Lower leg skin (tissue), 3 donors: ENCODE measurements around the gene CCDC117.

Source experiments
- POLR2A ChIP-seq, 2 donors: fragments of 450-650 bp; IDR thresholded peaks; one replicate each; pipeline ENCODE4 v1.6.1; 2016 to 2017; ENCODE audit warnings: antibody characterized with exemption in 2 of 2, mild to moderate bottlenecking in 1 of 2, moderate library complexity in 1 of 2
- TF ChIP-seq, protein P1 (sequence below), 3 donors: fragments of 450-650 bp; IDR thresholded peaks; one replicate each; pipeline ENCODE4 v1.5.1; 2016; ENCODE audit warnings: antibody characterized with exemption in 3 of 3, mild to moderate bottlenecking in 3 of 3, moderate library complexity in 2 of 3

GRCh38 chr22:28831140-28832072, 58.9 kb downstream of the CCDC117 start:
- TF ChIP-seq, protein P1, sequence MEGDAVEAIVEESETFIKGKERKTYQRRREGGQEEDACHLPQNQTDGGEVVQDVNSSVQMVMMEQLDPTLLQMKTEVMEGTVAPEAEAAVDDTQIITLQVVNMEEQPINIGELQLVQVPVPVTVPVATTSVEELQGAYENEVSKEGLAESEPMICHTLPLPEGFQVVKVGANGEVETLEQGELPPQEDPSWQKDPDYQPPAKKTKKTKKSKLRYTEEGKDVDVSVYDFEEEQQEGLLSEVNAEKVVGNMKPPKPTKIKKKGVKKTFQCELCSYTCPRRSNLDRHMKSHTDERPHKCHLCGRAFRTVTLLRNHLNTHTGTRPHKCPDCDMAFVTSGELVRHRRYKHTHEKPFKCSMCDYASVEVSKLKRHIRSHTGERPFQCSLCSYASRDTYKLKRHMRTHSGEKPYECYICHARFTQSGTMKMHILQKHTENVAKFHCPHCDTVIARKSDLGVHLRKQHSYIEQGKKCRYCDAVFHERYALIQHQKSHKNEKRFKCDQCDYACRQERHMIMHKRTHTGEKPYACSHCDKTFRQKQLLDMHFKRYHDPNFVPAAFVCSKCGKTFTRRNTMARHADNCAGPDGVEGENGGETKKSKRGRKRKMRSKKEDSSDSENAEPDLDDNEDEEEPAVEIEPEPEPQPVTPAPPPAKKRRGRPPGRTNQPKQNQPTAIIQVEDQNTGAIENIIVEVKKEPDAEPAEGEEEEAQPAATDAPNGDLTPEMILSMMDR (IDR thresholded peaks at IDR 0.05), result no peak
- no peak for TF ChIP-seq POLR2A (IDR thresholded peaks at IDR 0.05)
